Measurements from ENCODE around the gene ILF2. TPM values are rescaled to one million over a fixed set of nuclear protein-coding genes. Genes with fewer than 3 reads are reported as not detected.

The ILF2 gene
- total and polyA plus RNA-seq, 2 of the 13 experiments (the other 11 are each of a cell fraction or from before 2014, with no cell fraction given), result 292 to 366 TPM

- peaks cover 13% of the 10 kb centered on the region for H4K20me1 ChIP-seq (ENCODE audit: insufficient read depth, low read length)
- H2AFZ ChIP-seq (ENCODE audit: low read length), result no peak overlapping the region
- peaks cover 53% of the 10 kb centered on the region for H3K79me2 ChIP-seq (ENCODE audit: insufficient read depth, low read length)
- FAIRE-seq (no peak), ATAC-seq (no peak), DNase-seq (ENCODE audit: low spot score) (no peak)
- H3K9me3 ChIP-seq (ENCODE audit: low read length), result no peaks in the 10 kb centered on the region
- peaks cover 69% of the 10 kb centered on the region for H3K4me1 ChIP-seq (ENCODE audit: insufficient read depth, low read length)
- H3K36me3 ChIP-seq (replicated peaks in 1 of 2; ENCODE audit: control insufficient read depth in 1 of 2, insufficient read depth in 2 of 2, low read length in 2 of 2), result peaks cover 7 to 24% of the 10 kb centered on the region in 2 experiments; a peak in 4 of 5 replicates
- intact Hi-C loops (cut with micrococcal nuclease; ENCODE audit: unreplicated experiment) (loop anchor here (5.0 kb wide), 1 partner anchor 39 kb away; the partner anchor contains the start of gene ILF2), in situ Hi-C loops (cut with HindIII; ENCODE audit: extremely low pct_ligation_motif_present, low pct_unique_long_range_greater_than_20kb) (no loop called here)
- WGBS (ENCODE audit: low lambda C conversion rate), result 91% methylated on average over 18 of the region's 18 CpGs
- BruUV-seq (replicated peaks), result no TSS peak
- POLR2A ChIA-PET, result interaction anchor here (0.5 to 2.7 kb wide), 32 partner anchors 10 to 345 kb away, joined by 3 to 63 read pairs (median 5); partner anchors contain the start of genes ILF2, INTS3, S100A14 and S100A16
- H3K4me2 ChIP-seq (ENCODE audit: low read depth, low read length), result peak overlapping the region; percentile 33
- no peak overlapping the region; a peak in 1 of 6 replicates for H3K4me3 ChIP-seq (replicated peaks in 1 of 3; ENCODE audit: insufficient read depth in 1 of 3, low read depth in 2 of 3, low read length in 3 of 3)
- no peaks in the 10 kb centered on the region for H3K27me3 ChIP-seq (ENCODE audit: control insufficient read depth in 1 of 2, insufficient read depth in 2 of 2, low read length in 2 of 2)
- H3K27ac ChIP-seq (ENCODE audit: extremely low read length, insufficient read depth, low read length), result peak overlapping the region; percentile 100
- 0 out of 2 replicates have a peak, but pooled peaks have one; percentile 1 for TF ChIP-seq NCOA1 (CRISPR knock-in tag; IDR thresholded peaks at IDR 0.05)
- peak; percentile 96 for TF ChIP-seq ZNF121 (CRISPR knock-in tag; IDR thresholded peaks at IDR 0.05)
- no peak for TF ChIP-seq ZNF570 (CRISPR knock-in tag; IDR thresholded peaks at IDR 0.05; ENCODE audit: borderline replicate concordance)
- TF ChIP-seq ZNF562 (CRISPR knock-in tag; IDR thresholded peaks at IDR 0.05; ENCODE audit: borderline replicate concordance), result no peak
- TF ChIP-seq SP1 (IDR thresholded peaks at IDR 0.05), result no peak
- TF ChIP-seq SP1 (CRISPR knock-in tag; IDR thresholded peaks at IDR 0.05), result no peak
- no peak for TF ChIP-seq ZNF713 (CRISPR knock-in tag; IDR thresholded peaks at IDR 0.05)
- TF ChIP-seq ZNF20 (CRISPR knock-in tag; IDR thresholded peaks at IDR 0.05), result no peak
- TF ChIP-seq HOXA7 (CRISPR knock-in tag; IDR thresholded peaks at IDR 0.05), result no peak
- 0 out of 2 replicates have a peak, but pooled peaks have one; percentile 12 for TF ChIP-seq KMT2A (CRISPR knock-in tag; IDR thresholded peaks at IDR 0.05)
- TF ChIP-seq FOXO4 (CRISPR knock-in tag; conservative IDR thresholded peaks at IDR 0.05), result no peak
- TF ChIP-seq SMAD1 (CRISPR knock-in tag; IDR thresholded peaks at IDR 0.05; ENCODE audit: borderline replicate concordance, low read depth), result peak; percentile 6; the same call in 1 of the 2 replicates
- TF ChIP-seq ZSCAN30 (CRISPR knock-in tag; IDR thresholded peaks at IDR 0.05), result 0 out of 2 replicates have a peak, but pooled peaks have one; percentile 12
- no peak for TF ChIP-seq SETDB1 (CRISPR knock-in tag; IDR thresholded peaks at IDR 0.05; ENCODE audit: borderline replicate concordance)
- peak; percentile 11; the same call in 1 of the 2 replicates for TF ChIP-seq ZNF615 (CRISPR knock-in tag; IDR thresholded peaks at IDR 0.05; ENCODE audit: borderline replicate concordance)
- 0 out of 2 replicates have a peak, but pooled peaks have one; percentile 45 for TF ChIP-seq ZBTB33 (CRISPR knock-in tag; IDR thresholded peaks at IDR 0.05)
- CTCF ChIA-PET (ENCODE audit: low intra/inter-chr PET ratio, low total read pairs), result no interaction called here
- H3K9ac ChIP-seq (ENCODE audit: insufficient read depth, low read depth, low read length), result no peak overlapping the region
Observed at GRCh38 chr1:153633161-153633753, 37.5 kb downstream of the ILF2 start.
